D721Med (cell line): Measurements from ENCODE around the gene KIRREL2.

Experiments
- DNase-seq: peaks from one replicate; pipeline ENCODE4 v3.0.0; 2011; ENCODE audit warnings: low spot score; ENCODE audit not compliant: insufficient read length
- FAIRE-seq: peaks from 2 replicates; lab custom pipeline; 2011; peaks lifted over from hg19 to GRCh38; lab: Jason Lieb, UNC
- TF ChIP-seq, protein P1 (sequence below): IDR thresholded peaks from 2 replicates; pipeline ENCODE4 v1.5.1; 2012; ENCODE audit warnings: mild to moderate bottlenecking, control low read depth; ENCODE audit not compliant: insufficient read depth; ENCODE audit errors: missing control alignments

KIRREL2 gene

DNA sequence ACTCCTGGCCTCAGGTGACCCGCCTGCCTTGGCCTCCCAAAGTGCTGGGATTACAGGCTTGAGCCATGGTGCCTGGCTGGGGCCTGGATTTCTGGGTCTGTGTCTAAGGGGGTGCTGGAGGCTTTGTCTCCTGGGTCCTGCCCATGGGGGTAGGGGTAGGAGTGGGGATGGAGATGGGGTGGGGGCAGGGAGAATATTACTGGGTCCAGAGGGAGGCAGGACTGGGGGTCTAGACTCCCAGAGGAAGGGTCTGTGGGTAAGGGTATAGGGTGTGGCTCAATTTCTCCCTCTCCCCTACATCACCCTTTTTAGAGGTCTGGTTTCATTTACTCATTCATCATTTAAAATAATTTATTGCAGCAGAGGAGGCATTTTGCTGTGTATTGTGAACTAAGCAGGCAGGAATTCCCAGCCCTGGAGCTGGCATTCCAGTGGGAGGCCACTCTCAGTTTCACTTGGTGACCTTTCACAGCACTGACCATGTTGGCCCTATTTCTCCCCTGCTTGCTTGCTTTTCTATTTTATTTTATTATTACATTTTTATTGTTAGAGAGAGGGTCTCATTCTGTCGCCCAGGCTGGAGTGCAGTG, 44.4 kb downstream of the KIRREL2 start:
- TF ChIP-seq, protein P1, sequence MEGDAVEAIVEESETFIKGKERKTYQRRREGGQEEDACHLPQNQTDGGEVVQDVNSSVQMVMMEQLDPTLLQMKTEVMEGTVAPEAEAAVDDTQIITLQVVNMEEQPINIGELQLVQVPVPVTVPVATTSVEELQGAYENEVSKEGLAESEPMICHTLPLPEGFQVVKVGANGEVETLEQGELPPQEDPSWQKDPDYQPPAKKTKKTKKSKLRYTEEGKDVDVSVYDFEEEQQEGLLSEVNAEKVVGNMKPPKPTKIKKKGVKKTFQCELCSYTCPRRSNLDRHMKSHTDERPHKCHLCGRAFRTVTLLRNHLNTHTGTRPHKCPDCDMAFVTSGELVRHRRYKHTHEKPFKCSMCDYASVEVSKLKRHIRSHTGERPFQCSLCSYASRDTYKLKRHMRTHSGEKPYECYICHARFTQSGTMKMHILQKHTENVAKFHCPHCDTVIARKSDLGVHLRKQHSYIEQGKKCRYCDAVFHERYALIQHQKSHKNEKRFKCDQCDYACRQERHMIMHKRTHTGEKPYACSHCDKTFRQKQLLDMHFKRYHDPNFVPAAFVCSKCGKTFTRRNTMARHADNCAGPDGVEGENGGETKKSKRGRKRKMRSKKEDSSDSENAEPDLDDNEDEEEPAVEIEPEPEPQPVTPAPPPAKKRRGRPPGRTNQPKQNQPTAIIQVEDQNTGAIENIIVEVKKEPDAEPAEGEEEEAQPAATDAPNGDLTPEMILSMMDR = no peak
- no peak for FAIRE-seq
- no peak for DNase-seq

DNA sequence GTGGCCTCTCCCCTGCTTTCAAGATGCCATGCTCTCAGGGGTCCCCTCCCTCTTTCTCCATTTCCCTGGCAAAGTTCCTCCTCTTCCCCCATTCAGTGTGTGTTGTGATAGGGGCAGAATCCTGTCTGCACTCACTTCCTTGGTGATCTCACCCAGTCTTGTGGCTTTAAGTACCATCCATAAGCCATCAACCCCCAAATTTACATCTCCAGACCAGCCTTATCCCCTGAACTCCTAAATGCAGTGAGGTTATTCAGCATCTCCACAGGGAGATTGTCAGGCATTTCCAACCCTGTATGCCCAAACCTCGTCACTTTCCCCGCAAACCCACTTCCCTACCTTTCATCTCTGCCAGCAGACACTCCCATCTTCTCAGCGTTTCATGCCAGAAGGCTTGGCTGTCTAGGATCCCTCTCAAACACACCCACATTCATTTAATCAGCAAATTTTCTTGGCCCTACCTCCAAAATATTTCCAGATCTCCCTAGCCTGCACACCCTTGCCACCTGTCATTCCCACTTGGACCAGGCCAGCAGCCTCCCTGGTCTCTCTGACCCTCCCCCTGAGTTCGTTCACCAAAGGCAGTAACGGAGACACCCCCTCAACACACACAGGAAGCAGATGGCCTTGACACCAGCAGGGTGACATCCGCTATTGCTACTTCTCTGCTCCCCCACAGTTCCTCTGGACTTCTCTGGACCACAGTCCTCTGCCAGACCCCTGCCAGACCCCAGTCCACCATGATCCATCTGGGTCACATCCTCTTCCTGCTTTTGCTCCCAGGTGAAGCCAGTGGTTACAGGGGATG, 45.3 kb downstream of the KIRREL2 start, which contains the start of gene HCST:
HCST (plus strand) TSS at position 676 of the 808 bp plus-strand sequence; CDS start at position 741, 65 bp downstream.
- FAIRE-seq = no peak
- TF ChIP-seq, protein P1 = no peak
- no peak for DNase-seq

DNA sequence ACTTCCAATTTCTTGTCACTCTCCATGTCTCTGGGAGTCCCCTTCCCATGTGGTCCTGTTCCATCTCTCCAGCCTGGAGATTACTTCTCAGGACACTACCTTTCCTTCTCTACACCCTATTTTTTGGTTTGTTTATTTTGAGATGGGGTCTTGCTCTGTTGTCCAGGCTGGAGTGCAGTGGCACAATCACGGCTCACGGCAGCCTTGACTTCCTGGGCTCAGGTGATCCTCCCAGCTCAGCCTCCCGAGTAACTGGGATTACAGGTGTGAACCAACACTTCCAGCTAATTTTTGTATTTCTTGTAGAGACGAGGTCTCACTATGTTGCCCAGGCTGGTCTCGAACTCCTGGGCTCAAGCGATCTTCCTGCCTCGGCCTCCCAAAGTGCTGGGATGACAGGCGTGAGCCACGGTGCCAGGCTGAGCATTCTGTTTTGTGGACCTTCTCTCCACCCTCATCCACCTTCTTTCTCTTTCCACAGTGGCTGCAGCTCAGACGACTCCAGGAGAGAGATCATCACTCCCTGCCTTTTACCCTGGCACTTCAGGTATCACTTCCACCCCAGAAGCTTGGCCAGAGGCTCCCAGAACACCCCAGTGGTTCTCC, 46.3 kb downstream of the KIRREL2 start:
- TF ChIP-seq, protein P1 = no peak
- DNase-seq (no peak), FAIRE-seq (no peak)

DNA sequence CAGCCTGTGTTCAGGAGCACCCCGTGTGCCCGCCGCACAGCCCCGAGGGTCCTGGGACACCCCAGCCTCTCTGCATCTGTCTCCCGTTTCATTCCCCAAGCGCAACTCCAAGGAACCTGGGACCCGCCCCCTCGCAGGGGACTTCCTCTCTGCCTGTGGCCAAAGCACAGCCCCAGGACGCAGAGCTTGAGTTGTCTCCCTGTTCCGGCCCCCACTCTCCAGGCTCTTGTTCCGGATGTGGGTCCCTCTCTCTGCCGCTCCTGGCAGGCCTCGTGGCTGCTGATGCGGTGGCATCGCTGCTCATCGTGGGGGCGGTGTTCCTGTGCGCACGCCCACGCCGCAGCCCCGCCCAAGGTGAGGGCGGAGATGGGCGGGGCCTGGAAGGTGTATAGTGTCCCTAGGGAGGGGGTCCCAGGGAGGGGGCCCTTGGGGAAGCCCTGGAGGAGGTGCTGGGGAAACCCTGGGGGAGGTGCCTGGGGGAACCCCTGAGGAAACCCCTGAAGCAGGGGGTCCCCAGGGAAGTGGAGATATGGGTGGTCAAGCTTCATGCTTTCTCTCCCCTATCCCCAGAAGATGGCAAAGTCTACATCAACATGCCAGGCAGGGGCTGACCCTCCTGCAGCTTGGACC, 47.0 kb downstream of the KIRREL2 start:
- TF ChIP-seq, protein P1 = no peak
- no peak for DNase-seq
- no peak for FAIRE-seq

DNA sequence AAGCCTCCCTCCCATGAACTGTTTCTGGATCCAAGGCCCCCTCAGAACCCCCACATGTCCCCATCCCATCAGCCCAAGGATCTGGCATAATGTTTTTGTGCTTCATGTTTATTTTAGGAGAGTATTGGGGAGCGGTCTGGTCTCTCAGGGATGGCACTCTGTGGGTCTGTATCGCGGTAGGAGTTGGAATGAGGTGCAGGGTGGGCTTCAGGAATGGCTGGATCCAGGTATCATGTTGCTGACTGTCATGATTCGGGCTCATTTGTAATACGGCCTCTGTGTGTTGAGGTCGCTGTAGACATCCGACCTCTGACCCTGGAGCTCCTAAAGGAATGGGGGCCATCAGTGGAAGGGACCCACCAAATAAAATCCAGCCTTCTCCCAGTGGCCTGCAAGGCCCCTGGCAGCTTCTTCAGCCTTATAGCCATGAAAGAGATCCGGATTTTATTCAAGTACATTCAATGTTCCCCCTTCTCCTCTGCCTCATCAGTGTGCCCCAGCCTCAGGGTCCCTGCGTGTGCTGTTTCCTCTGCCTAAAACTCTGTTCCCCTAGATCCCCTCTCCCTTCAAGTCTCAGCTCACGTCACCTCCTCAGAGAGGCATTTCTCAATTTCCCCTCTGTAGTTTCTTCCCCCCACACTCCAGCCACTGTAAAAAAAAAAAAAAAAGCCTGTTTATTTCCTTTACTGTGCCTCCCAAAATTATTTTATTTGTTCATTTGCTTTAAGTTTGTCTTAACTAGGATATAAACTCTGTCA, 47.8 kb downstream of the KIRREL2 start:
- DNase-seq (no peak), FAIRE-seq (no peak)
- TF ChIP-seq, protein P1 = no peak

DNA sequence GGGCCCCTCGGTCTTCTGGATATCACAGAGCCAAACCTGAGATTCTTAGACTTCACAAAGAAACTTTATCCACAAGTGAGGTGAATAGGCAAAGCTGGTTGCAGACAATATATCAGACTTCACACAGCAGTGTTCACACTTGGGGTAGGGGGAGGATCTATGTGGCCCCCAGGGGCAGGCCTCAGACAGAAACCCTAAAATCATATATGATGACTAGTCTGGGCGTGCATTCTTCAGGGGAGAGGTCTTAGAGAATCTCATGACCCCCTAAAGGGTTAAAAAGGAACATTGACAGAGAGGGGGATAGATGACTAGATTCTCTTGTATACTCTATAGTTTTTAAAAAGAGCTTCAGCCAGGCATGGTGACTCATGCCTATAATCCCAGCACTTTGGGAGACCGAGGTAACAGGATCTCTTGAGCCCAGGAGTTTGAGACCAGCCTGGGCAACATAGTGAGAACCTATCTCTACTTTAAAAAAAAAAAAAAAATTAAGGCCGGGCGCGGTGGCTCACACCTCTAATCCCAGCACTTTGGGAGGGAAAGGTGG, 48.5 kb downstream of the KIRREL2 start:
- DNase-seq (no peak), FAIRE-seq (no peak)
- TF ChIP-seq, protein P1 = no peak
